Measurements from ENCODE around the gene TM9SF4.
"Not testable (repeated sequence)": the region's sequence is repeated elsewhere in the genome, so short reads cannot be mapped to it uniquely, and the experiment has no call there.

- TF ChIP-seq SIN3A (conservative IDR thresholded peaks at IDR 0.05 in 1 of 2, IDR thresholded peaks at IDR 0.05 in 1 of 2; ENCODE audit: low read depth in 1 of 2, low read length in 2 of 2); MAFK (IDR thresholded peaks at IDR 0.05; ENCODE audit: low read depth, low read length); GTF2F1 (IDR thresholded peaks at IDR 0.05; ENCODE audit: borderline replicate concordance, low read depth, low read length): not testable (repeated sequence)
Observed at GRCh38 chr20:32118427-32118826, 8.9 kb downstream of the TM9SF4 start.

All from H1 (cell line).